ENCODE results near the gene MPPE1. TPM values are rescaled to one million over a fixed set of nuclear protein-coding genes. Genes with fewer than 3 reads are reported as not detected.

Gene MPPE1
- total RNA-seq, 1 experiment from 2014 or later, result 15.7 TPM

DNA sequence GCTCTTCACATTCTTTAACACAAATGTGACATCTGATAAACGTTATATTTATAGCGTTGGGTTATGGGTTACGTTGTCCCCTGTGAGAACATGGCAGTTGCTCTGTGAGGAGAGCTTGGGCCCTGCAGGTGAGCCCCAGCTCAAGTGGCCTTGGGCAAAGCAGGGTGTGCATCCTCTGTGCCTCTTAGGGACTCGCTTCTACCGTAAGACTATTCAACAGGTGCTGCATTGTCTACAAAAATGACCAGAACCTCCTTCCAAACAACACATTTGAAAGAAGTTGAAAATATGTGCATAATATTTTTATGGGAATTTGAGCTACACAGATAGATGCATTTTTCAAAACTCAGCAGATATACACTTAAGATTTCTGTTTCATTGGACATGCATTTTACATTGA is 73.3 kb downstream of the MPPE1 start:
- H3K27me3 Mint-ChIP-seq (ENCODE audit: insufficient read depth, unreplicated experiment), result no peaks in the 10 kb centered on the region
- DNase-seq (ENCODE audit: unreplicated experiment), result no peak
- intact Hi-C loops (cut with micrococcal nuclease), result no loop called here
- no peaks in the 10 kb centered on the region for H3K9me3 Mint-ChIP-seq (ENCODE audit: unreplicated experiment)
- POLR2A ChIA-PET, result interaction anchor here (2.6 kb wide), 1 partner anchor 15 kb away, joined by 11 read pairs; the partner anchor contains the start of gene CHMP1B
- H3K27ac Mint-ChIP-seq (ENCODE audit: low read depth, unreplicated experiment), result no peak overlapping the region
- BruUV-seq (replicated peaks), result no TSS peak
- peaks cover 4% of the 10 kb centered on the region for H3K36me3 Mint-ChIP-seq (ENCODE audit: insufficient read depth, unreplicated experiment)
- TF ChIP-seq CTCF (IDR thresholded peaks at IDR 0.05; ENCODE audit: unreplicated experiment), result no peak
- CTCF ChIA-PET, result interaction anchor here (0.6 to 1.1 kb wide), 2 partner anchors 9 to 180 kb away, joined by 3 read pairs; no protein-coding TSS in a partner anchor
- H3K4me3 Mint-ChIP-seq (ENCODE audit: unreplicated experiment), result no peak overlapping the region
- no peaks in the 10 kb centered on the region for H3K4me1 Mint-ChIP-seq (ENCODE audit: insufficient read depth, unreplicated experiment)

Other genes with a start within 250 kb of the MPPE1 start
- 1.6 and 2.3 TPM in 2 replicates for gene GNAL, start 219.1 kb downstream of the MPPE1 start, total RNA-seq (2022)
- gene CHMP1B, start 56.9 kb downstream of the MPPE1 start, total RNA-seq (2022), result 39.7 and 50.1 TPM in 2 replicates
- gene IMPA2, start 73.2 kb upstream of the MPPE1 start, total RNA-seq (2022), result 8.8 and 12.8 TPM in 2 replicates
- not detected in 2 replicates for gene ANKRD62, start 185.5 kb upstream of the MPPE1 start, total RNA-seq (2022)

All from MCF 10A (cell line).